Stimulated activated naive CD4-positive, alpha-beta T cell (primary cell): Measurements from ENCODE around the gene RNF224.
"Not testable (repeated sequence)": the region's sequence is repeated elsewhere in the genome, so short reads cannot be mapped to it uniquely, and the experiment has no call there.

Experiments
- DNase-seq, 6 experiments: peaks; one replicate each; lab custom pipeline; 2025; lab: John Stamatoyannopoulos, UW

Gene RNF224

GRCh38 chr9:137240841-137241489 is 13.7 kb downstream of the RNF224 start, which contains the start of gene TUBB4B:
TUBB4B (plus strand) TSS chr9:137241287; CDS start chr9:137241361, 74 bp downstream.
- DNase-seq, result peak; percentile 92 to 99 (median 98)

DNA sequence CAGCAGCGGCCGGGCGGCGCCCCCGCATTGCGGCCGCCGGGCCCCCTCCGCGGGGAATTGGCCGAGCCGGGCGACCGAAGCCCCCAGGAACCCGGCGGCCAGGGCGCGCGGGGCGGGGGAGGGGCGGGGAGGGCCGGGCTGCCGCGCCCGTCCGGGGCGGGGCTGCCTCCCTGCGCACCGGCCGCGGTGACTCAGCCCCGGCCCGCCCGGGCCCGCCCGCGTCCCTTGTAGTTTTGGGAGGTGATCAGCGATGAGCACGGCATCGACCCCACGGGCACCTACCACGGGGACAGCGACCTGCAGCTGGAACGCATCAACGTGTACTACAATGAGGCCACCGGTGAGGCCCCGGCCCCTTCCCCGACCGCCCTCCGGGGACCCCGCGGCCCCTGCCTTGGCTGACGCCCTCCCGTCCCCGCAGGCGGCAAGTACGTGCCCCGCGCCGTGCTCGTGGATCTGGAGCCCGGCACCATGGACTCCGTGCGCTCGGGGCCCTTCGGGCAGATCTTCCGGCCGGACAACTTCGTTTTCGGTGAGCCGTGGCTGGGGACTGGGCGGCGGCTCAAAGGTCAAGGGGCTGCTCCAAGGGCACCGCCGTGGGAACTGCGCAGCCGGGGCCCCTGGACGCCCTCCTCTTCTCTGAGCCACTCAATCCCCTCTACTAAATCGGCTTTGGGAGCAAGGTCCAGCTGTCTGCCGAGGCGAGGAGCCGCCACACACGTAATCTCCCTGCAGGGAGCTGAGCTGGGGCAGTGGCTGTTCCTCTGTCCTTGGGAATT is 14.4 kb downstream of the RNF224 start:
- peak in 4 of 6 experiments; percentile 44 to 71 (median 57) for DNase-seq

- no peak for DNase-seq
Observed at GRCh38 chr9:137242269-137243203, 15.2 kb downstream of the RNF224 start.

GRCh38 chr9:137243266-137243625 is 15.9 kb downstream of the RNF224 start:
- DNase-seq, result not testable (repeated sequence)

DNA sequence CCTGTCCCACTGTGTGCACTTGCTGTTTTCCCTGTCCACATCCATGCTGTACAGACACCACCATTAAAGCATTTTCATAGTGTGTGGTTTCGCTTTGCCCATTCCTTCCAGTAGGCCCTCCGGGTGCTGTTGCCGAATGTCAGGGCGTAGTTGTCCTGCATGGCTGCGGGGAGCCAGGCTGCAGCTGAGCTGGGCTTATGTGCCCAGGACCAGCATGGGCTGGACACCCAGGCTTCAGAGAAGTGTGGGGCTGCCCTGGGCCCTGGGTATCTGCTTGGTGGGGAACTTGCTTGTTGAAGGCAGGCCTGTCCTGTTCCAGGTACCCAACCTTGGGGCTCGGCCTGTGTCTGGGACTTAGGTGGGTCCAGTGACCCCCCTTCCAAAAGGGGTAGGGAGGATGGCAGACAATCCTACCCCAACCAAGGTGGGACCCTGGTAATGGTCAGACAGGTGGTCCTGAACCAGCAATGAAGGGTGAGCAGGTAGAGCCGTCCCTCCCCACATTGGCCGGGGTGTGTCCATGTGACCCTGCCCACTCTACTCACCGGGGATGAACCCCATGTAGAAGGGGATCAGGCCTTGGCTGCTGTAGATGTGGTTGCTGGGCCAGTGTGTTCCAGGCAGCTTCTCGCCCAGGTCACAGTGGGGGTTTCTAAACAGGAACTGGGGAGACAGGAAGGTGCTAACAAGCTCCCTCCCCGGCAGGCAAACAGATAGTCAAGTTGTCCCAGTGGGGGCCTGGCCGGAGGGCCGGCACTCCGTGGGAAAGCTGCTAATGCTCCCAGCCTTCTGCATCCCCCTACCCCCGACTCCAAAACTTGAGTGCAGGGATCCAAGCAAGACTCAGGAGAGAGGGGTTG is 16.6 kb downstream of the RNF224 start:
- peak in 1 of 6 experiments; percentile 16 for DNase-seq

DNA sequence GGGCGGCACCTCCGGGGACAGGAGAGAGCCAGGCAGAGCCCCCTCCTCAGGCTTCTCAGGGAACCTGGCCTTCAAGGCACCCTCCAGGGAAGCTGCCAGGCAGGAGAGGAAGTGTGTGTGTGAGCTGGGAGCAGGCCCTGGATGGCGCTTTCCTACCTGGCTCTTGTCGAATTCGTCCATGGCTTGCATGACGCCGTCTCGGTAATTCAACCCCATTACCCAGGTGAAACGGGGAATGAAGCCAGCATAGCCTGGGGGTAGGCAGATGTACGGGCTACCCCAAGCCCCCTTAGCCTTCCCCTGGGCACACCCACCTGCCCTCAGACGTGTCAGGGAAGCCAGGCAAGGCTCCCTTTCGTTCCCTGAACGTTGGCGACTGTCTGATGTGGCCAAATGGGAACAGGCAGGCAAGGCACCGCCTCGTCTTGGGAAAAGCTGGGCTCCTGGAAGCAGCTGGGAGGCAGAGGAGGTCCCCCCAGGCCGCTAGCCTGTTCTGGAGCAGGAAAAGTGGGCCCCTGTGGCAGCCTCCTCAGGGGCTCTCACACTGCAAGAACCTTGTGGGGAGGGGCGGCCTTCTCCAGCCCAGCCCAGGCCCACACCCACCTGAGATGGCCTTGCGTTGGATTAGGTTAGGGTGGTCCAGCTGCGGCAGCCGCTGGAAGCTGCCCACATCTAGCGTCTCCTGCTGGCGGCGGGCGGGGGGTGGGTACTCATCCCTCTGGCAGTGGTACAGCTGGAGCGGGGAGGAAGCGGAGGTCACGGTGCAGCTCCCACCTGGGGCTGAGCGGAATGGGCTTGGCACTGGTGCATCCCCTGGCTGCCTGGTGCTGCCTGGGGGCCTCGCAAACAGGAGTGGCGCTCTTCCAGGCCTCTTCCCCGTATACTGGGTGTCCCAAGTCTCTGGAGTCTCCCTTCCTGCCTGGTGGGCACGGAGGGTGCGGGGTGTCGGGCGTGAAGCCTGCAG is 17.5 kb downstream of the RNF224 start:
- no peak for DNase-seq

- DNase-seq, result no peak
Observed at GRCh38 chr9:137245450-137246421, 18.4 kb downstream of the RNF224 start.

- no peak for DNase-seq
Observed at GRCh38 chr9:137247135-137247915, 20.0 kb downstream of the RNF224 start.

DNA sequence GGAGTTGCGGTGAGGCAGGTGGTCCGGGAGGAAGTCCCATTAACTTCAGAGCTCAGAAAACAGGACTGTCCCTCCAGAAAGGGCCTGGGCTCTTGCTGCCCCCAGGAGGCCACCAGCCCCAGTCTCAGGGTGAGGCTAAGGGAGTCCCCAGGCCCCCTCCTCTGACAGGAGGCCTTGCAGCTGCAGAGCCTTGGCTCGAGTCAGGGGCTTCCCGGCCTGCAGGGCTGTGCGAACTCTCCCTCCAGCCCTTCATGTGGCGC is 20.5 kb downstream of the RNF224 start:
- no peak for DNase-seq

- no peak for DNase-seq
Observed at GRCh38 chr9:137250329-137251193, 23.3 kb downstream of the RNF224 start.

- DNase-seq, result no peak
Observed at GRCh38 chr9:137251194-137251461, 23.8 kb downstream of the RNF224 start, which contains the start of gene STPG3. STPG3 (plus strand) TSS chr9:137251286; CDS start chr9:137251287, 1 bp downstream.

DNA sequence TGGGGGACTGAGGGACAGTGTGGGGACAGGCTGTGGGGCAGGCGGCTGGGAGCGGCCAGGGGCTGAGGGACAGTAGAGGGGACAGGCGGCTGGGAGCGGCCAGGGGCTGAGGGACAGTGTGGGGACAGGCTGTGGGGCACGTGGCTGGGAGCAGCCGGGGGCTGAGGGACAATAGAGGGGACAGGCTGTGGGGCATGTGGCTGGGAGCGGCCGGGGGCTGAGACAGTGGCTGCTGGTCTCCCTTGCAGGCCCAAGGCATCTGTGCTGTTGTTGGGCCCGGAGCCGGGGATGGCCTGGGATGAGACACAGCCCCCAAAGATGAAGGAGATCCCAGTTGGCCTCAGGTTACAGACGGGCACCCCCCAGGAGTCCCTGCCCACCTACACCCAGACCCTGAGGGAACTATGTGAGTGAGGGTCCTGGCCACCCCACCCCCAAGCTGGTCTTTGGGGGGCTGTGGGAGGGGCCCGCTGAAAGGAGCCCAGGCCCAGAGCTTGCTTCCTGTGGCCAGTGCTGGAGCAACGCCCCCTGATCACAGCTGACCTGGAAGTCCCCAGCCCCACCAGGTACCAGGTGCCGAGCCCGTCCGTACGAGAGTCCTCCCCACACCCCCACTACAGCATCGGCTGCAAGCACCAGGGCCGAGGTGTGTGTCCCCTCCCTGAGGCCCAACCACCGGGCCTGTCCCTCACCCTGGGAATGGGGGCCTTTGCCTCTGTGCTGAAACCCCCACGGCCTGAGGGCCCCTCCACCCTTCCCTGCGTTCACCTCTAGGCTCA is 24.4 kb downstream of the RNF224 start:
- no peak for DNase-seq

- DNase-seq, result no peak
Observed at GRCh38 chr9:137252555-137253506, 25.5 kb downstream of the RNF224 start.

DNA sequence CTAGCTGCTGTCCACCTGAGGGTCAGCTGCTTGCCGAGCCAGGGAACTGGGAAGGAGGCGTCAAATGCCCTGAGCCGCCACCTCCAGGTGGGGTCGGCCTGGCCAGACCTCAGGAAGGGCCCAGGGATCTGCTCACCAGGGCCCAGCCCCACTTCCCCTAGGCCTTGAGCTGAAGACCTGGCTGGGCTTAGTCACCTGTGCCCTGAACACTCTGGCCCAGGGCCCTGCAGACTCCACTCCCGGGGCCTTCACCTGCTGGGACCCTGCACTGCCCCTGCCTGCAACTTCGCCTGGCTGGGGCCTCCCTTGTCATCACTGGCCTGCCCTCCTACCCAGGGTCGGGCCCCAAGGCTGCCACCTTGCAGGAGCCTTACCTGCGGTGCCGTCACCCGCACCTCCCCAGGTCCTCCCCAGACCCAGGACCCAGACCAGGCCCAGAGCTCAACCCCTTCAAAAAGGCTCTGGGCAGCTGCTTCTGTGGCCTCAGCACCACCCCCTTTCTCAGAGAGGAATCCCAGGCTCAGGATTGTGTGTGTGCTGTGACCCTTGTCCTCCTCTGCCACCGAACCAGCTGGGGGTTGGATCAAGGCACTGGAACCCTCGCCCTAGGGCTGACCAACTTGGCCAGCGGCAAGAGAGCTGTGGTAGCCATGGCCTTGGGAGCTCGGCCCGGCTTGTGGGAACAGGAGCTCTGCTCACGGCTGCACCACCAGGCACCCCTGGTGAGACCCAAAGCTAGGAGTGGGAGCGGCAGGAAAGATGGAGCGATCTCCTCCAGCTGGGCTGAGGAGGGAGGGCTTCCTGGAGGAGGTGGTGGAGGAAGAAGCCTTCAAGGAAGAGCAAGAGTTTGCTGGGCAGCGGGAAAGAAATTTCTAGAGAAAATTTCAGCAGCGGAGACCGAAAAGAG is 26.7 kb downstream of the RNF224 start:
- DNase-seq, result no peak
